Fibroblast of skin of left quadriceps (primary cell): ENCODE data around the gene GDPGP1.
"Not testable (repeated sequence)": the region's sequence is repeated elsewhere in the genome, so short reads cannot be mapped to it uniquely, and the experiment has no call there.

Experiments
- DNase-seq, 2 experiments: peaks; one replicate each; pipeline ENCODE4 v3.0.0-alpha.2; 2013; ENCODE audit warnings: low read depth in 2 of 2

GDPGP1 gene

DNA sequence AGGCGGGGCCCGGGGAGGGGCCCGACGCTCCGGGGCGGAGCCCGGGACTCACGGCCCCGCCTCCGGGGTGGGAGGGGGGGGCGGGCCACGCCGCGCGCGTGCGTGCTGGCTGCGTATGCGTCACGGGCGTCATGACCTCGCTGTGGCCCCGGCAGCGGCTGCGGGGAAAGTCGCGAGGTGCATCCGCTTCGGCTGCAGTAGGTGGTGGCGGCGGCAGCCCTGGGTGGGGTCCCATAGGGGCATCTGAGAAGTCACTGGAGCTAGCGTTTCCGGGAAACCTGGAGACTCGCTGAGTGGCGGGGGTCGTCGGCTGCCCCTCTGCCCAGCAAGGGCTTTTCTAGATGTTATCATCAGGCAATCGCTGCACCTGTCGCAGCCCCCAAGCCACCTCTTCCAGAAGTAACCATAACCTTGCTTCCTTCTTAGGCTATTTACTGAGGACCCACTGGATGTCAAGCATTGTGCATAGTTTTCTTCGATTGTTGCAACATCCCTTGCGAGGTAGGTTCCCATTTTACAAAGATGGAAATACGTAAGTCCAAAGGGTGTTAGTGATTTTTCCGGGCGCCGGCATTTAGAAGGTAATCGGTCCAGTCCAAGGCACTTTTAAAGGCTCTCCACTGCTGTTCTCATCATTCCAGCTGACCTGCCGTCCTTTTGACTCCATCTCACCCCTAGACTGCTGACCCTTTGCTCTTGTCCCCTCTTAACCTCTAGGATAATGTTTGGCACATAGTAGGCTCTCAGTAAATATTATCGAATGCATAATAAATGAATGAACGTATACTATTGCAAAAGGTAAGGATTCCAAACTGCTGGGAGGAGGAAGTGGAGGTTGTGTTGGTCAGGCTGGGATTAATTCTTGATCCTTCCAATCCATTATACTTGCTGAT is at the start of gene GDPGP1:
TSS of gene GDPGP1 (plus strand) at position 114 of the 893 bp plus-strand sequence. CDS start 6,700 bp downstream, outside the sequence.
- no peak for DNase-seq

GRCh38 chr15:90184786-90185704 is 49.0 kb upstream of the GDPGP1 start:
- DNase-seq = no peak

GRCh38 chr15:90187257-90187868 is 46.6 kb upstream of the GDPGP1 start:
- DNase-seq = no peak

DNA sequence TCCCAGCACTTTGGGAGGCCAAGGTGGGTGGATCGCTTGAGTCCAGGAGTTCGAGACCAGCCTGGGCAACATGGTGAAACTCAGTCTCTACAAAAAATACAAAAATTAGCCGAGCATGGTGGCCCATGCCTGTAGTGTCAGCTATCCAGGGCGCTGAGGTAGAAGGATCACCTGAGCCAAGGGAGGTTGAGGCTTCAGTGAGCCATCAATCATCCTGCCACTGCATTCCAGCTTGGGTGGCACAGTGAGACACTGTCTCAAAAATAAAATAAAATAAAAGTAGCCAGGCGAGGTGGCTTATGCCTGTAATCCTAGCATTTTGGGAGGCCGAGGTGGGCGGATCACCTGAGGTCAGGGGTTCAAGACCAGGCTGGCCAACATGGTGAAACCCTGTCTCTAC is 45.9 kb upstream of the GDPGP1 start:
- not testable (repeated sequence) for DNase-seq

DNA sequence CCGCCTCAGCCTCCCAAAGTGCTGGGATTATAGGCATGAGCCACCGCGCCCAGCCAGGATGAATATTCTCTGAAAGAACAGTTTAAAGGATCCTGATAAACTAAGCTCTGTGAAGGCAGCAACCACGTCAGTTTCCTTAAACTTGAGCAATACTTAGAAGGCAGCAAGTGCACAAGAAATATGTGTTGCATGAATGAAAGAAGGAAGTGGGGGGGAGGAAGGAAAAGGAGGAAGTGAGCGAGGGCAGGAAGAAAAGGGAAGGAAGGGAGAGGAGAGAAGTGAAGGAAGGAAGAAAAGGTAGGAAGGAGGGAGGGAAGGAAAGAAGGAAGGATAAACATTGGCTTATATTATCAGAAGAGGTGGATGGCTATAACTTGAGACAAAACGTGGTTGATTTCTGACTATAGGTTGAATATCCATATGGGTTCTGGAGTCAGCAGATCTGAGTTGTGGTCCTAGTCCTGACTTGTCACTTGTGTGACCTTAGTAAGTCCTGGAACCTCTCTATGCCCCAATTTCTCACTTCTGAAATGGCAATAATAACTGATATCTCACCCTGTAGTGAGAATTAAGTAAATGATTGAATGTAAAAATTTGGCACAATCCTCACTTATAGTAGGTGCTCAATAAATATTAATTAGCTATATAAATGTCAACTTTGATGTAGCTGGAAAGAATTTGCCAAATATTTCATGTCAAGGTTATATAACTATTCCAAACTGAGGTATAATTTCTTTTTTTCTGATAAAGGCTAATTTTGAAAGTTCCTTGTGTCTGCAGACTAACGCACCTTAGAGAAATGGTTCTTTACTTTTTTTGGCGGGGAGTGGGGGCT is 44.9 kb upstream of the GDPGP1 start:
- no peak for DNase-seq

- DNase-seq = no peak
Observed at GRCh38 chr15:90189781-90190467, 44.1 kb upstream of the GDPGP1 start.

DNA sequence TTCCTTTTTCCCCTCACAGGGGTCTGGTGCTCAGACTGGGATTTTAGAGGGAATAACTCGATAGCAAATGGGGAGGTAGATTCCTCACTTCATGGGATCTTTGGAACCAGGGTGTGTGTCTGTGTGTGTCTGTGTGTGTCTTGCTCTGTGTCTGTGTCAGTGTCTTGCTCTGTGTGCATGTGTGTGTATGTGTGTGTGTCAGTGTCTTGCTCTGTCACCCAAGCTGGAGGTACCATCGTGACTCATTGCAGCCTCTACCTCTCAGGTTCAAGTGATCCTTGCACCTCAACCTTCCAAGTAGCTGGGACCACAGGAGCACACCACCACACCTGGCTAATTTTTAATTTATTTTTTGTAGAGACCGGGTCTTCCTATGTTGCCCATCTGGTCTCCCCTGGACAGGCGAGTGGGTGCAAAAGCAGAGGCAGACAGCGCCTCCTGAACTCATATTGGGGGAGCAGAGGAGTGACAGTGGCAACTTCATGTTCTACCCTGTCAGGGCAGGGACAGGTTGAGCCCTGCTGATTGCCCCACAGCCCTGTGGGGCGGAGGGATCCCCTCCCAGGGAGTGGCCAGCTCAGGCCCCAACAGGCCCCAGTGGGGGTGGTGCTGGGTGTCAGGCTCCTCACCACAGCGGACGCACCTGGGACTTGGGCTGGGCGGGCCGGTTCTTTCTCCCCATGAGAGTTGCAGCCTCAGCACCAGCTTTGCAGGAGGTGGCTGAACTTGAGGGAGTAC is 43.2 kb upstream of the GDPGP1 start:
- DNase-seq = no peak

DNA sequence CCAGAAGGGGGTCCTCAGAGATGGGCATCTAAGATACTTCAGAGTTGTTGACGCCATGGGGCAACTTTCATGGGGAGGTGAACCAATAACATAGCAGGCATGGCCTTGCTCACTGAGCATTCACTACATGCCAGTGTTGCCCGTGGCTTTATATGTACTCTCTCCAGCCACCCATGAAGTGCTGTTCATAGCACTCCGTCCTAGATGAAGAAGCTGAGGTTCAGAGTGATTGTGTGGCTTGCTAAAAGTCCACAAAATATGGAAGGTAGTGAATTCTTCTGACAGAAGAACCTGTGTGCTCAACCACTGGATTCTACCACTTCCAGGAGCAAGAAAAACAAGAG is 42.7 kb upstream of the GDPGP1 start:
- DNase-seq = no peak

GRCh38 chr15:90191794-90192509 is 42.1 kb upstream of the GDPGP1 start:
- DNase-seq = no peak

- no peak for DNase-seq
Observed at GRCh38 chr15:90192961-90193786, 40.8 kb upstream of the GDPGP1 start.

- DNase-seq = no peak
Observed at GRCh38 chr15:90194655-90195054, 39.4 kb upstream of the GDPGP1 start.

GRCh38 chr15:90200534-90201129 is 33.4 kb upstream of the GDPGP1 start:
- no peak for DNase-seq

DNA sequence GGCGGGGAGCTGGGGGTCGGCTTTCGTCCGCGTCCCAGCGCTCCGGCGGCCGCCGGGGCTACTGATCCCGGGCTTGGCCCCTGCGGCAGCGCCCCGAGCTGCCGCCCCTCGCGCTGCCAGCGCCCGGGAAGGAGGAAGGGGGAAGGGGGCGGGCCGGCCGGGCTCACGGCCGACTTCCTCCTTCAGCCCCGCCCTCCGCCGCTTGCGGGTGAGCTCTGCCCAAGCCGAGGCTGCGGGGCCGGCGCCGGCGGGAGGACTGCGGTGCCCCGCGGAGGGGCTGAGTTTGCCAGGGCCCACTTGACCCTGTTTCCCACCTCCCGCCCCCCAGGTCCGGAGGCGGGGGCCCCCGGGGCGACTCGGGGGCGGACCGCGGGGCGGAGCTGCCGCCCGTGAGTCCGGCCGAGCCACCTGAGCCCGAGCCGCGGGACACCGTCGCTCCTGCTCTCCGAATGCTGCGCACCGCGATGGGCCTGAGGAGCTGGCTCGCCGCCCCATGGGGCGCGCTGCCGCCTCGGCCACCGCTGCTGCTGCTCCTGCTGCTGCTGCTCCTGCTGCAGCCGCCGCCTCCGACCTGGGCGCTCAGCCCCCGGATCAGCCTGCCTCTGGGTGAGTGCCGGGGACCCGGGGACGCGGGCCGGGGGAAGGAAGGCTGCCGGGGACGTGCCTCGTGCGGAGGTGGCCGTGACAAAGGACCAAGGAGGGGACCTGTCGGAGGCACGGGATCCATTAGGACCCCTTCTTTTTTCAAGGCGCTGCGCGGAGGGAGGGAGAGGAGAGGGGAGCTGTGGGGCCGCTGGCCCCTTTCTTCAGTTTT is 32.7 kb upstream of the GDPGP1 start, which contains the start of gene SEMA4B:
TSS of gene SEMA4B (plus strand) at position 201 of the 814 bp plus-strand sequence. CDS start at position 450, 249 bp downstream.
- DNase-seq = no peak

- no peak for DNase-seq
Observed at GRCh38 chr15:90201944-90202375, 32.0 kb upstream of the GDPGP1 start.

DNA sequence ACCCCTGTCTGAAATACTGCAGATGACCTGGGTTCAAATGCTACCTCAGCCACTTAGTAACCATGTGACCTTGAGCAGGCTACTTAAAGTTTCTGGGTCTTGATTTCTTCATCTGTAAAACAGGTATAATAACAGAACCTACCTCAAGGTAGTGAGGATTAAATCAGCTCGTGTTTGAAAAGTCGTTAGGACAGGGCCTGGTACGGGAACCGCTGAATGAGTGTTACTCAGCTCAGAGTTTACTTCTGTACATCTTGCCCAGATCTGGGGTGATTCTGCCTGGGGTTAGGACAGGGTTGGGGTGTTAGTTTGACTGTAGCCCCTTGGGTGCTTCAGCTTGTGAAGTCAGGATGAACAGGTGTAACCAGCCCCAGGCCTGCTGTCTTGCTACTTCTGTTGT is 31.1 kb upstream of the GDPGP1 start:
- DNase-seq = no peak

- no peak for DNase-seq
Observed at GRCh38 chr15:90203473-90203872, 30.5 kb upstream of the GDPGP1 start.

DNA sequence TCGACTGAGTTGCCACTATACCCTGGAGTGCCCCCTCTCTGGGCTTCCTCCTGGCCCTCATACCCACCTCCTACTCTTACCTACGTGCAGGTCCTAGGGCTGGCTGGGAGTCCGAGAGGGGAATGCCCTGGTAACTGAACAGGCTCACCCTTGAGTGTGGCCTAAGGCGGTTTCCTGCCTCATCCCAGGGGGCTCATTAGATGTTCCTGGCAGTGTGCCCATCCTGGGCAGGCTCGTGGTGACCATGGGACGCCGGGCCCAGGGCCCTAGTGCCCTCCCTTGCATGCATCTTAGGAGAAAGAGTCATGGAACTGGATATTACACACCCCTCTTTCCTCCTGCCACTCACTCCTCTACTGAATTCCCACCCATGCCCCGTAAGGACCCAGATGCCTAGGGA is 30.1 kb upstream of the GDPGP1 start:
- DNase-seq = no peak
